Left renal pelvis (tissue), 4 donors: Measurements from ENCODE around the gene CSH2. TPM values are rescaled to one million over a fixed set of nuclear protein-coding genes. Genes with fewer than 3 reads are reported as not detected.

Experiments used
- polyA plus RNA-seq, 4 donors: library from polyadenylated mRNA; unstranded; fragments of 120-200 nt; gene quantifications; one replicate each; pipeline ENCODE4 v1.2.1, GENCODE V29; 2013; ENCODE audit not compliant: insufficient read length in 4 of 4

Gene CSH2
- polyA plus RNA-seq, 4 donors, result 0.17 to 0.90 TPM; not detected in 2

Other genes starting within 250 kb of the CSH2 start
- 10 to 100 TPM; 20.0 to 37.0 (median 23.2) TPM for gene LIMD2, start 173.6 kb downstream of the CSH2 start, polyA plus RNA-seq
- gene STRADA, start 131.9 kb downstream of the CSH2 start, polyA plus RNA-seq, result 10 to 100 TPM; 36.6 to 73.5 (median 44.7) TPM
- 100 to 1,000 TPM in 2 of 4 donors, 10 to 100 TPM in 2; 60.3 to 120 (median 105) TPM for gene CCDC47, start 100.1 kb downstream of the CSH2 start, polyA plus RNA-seq
- 100 to 1,000 TPM; 155 to 200 (median 186) TPM for gene DDX42, start 99.5 kb downstream of the CSH2 start, polyA plus RNA-seq
- gene PSMC5, start 46.2 kb downstream of the CSH2 start, polyA plus RNA-seq, result 100 to 1,000 TPM; 122 to 197 (median 173) TPM
- gene FTSJ3, start 46.0 kb downstream of the CSH2 start, polyA plus RNA-seq, result 10 to 100 TPM; 40.5 to 83.2 (median 59.9) TPM
- gene SMARCD2, start 31.0 kb downstream of the CSH2 start, polyA plus RNA-seq, result 10 to 100 TPM; 42.7 to 61.0 (median 55.5) TPM
- gene GH2, start 8.3 kb upstream of the CSH2 start, polyA plus RNA-seq, result not detected
- 1 to 10 TPM in 1 of 4 donors, not detected in 3; 2.7 TPM for gene CSH1, start 22.9 kb upstream of the CSH2 start, polyA plus RNA-seq
- gene CSHL1, start 37.6 kb upstream of the CSH2 start, polyA plus RNA-seq, result not detected
- not detected for gene GH1, start 45.2 kb upstream of the CSH2 start, polyA plus RNA-seq
- 1 to 10 TPM; 1.2 to 3.5 (median 2.7) TPM for gene CD79B, start 58.7 kb upstream of the CSH2 start, polyA plus RNA-seq
- gene SCN4A, start 99.2 kb upstream of the CSH2 start, polyA plus RNA-seq, result 1 to 10 TPM in 2 of 4 donors, under 1 TPM in 2; 0.67 to 1.5 (median 1.1) TPM
- 1 to 10 TPM; 1.2 to 3.9 (median 3.1) TPM for gene PRR29, start 124.7 kb upstream of the CSH2 start, polyA plus RNA-seq
- gene ICAM2, start 147.0 kb upstream of the CSH2 start, polyA plus RNA-seq, result 10 to 100 TPM; 21.7 to 27.7 (median 26.7) TPM